NCI-H2029 treated with DMSO at 0.1 percent for 48 hours (cell line): ENCODE measurements around the gene DUSP5.
"Not testable (repeated sequence)": the region's sequence is repeated elsewhere in the genome, so short reads cannot be mapped to it uniquely, and the experiment has no call there.

Experiments
- DNase-seq: peaks from one replicate; lab custom pipeline; 2025; lab: John Stamatoyannopoulos, UW

The DUSP5 gene

DNA sequence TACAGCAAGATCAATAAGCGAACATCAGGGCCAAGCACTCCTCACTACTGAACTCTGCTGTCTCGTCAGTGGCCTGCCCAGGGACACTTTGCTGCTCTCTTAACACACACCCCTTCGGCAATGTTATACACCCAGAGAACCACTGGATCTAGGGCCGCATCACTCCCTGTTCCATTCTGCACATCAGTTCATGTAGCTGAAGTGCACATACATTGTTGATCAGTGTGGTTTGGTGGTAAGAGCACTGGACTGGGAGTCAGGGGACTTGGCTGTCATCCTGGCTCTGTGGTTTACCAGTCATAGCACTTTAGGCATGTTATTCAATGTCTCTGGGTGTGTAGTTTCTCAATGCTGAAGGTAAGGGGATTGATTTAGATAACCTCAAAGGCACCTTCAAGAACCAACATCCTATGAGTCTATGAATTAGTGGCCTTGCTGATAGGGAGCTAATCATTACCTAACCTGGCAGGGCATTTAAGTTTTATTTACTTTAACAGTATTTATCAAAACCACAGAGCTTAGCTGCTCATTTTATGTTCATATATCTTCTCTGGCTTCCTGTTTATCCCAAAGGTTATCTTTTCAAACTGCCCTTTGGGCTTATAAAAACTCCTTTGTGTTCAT lies 24.8 kb downstream of the DUSP5 start:
- DNase-seq = no peak

DNA sequence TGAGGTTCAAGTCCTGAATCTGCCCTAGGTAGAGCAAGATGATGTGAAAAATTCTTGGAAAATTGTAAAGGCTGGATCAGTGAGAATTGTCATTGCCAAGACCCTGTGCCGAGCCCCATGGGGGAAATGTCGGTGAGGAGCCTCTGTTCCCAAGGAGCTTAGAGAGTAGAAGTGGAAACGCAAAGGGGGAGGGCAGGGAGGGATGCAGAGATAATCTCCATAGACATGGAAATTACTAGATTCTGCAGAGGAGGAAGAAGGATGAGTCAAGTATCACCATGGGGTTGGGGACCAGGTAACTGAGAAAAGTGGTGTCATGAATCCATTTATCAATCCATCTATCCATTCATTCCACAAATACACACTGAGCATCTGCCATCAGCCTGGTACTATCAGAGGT lies 26.0 kb downstream of the DUSP5 start:
- no peak for DNase-seq

DNA sequence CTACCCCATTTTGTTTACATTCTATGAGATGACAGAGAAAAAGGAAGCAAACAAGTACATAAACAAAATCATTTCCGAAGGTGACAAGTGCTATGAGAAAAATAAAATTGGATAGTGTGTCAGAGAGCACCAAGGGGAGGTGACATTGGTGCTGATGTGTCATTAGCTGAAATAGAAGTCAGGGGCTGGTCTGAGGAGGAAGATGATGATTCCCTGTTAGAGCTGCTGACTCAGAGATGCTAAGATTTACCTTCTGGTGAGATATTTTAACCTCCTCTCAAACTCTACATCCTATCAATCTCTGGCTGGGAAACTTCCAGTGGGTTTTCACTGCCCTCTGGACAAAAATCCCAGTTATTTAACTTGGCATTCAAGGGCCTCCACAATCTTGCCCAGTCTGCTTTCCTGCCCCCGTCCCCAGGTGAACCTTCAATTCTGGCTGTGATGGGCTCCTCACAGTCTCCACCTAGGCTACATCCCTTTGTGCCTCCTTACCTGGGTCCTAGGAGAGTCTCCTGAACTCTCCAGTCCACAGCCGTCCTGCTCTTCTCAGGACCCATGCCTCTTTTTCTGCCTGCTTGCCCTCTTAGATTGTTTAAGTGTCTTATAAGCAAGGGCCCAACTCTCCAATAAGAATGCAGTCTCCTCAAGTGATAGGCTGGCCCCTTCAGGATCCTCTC lies 26.6 kb downstream of the DUSP5 start:
- no peak for DNase-seq

DNA sequence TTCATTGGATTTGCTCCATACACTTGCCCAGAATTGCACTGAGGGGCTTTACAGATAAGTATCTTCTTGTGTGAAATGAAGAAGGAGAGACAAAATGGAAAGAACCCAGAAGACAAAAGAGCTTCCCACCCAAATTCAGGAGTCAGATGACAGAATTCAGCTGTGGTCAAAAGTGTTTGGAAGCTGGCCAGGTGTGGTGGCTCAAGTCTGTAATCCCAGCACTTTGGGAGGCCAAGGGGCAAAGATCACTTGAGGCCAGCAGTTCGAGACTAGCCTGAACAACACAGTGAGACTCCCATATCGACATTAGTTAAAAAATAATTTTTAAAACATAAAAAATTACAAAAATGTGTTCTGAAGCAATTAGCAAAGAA lies 27.1 kb downstream of the DUSP5 start:
- DNase-seq = no peak

DNA sequence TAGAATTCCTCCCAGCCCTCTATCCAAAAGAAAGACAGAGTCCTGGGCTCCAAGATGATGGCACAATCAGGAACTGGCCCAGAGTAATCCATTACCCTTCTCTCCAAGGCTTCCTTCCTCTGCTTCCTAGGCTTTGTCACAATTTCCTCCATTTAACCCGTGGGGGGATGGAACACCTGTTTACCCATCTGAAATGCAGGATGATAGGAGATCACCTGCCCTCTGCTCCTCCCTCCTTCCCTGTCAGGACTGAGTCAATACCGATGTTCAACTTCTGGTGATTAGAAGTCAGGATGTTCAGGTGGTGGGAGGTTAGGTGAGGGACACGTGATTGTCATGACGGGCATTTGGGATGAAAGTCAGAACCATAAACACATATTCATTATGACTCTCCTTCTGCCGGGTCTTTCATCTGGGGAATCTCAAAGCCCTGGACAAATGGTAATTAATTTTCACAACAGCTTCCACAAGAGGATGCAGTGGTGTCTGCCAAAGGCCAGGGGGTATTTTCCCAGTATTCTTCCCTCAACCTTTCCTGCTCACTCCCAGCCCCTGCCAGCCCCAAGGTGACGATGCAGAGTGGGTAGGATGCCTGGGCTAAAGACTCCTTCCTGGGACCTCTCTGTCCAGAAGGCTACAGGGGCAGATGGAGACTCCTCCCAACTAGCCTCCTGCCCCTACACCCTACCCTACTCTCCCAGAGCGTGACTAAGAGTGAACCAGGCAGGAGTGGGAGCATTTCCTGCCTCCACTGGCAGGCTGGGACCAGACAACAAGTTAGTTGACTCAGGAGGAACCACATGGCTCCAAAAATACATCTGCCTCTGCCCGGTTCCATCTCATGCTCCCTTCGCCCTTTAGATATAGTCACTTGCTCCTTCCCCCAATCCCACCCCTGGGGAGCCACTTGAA lies 27.9 kb downstream of the DUSP5 start:
- DNase-seq = no peak

DNA sequence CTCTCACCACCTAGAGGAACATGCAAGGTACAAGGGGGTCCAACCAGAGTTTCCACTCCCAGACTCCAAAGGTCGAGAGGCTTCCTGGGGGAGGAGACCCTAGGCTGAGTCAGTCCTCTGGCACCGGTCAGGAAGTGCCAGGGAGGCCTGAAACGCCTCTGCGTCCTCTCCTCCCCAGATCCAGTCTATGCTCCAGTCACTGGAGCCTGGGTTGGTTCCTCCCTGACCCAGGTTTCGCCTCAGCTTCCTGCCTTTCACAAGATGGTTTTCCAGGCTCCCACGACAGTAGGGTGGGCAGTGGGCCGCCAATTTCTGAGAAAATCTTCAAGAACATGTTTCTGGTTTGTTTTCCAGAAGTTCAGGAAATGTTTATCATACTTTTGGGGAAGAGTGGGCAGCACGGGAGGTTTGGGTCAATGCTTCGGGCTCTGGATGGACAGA lies 30.0 kb downstream of the DUSP5 start:
- DNase-seq = no peak

DNA sequence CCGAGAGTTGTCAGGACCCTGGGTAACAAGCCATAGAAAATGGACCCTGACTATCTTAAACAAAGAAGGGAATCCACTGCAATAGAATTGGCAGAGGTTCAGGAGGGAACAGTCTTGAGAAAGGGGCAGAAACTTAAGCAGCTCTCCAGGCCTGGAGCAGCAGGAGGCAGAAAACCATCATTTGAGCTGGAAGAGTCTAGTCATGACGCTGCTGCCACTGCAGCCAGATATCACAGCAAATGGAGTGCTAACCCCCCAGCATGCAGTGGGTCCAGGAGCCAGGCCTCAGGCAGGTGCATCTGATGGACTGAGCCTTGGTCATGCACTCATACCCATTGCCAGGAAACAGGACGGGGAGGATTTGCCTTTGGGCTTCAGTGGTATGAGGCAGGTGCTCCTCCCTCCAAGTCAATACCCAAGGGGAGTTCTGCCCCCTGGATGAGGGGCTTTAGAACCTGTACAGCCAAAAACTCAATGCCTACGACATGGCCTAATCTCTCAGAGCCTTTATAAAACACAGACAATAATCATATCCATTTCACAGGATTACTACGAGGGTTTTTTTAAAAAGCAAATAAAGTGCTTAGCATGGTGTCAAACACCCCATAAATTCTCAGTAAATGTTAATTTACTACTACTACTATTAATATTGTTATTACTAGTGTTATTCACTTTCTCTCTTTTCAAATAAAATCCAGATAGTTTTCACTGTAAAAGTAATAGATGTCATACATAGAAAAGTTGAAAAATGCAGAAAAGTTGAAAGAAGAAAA lies 30.7 kb downstream of the DUSP5 start:
- no peak for DNase-seq

DNA sequence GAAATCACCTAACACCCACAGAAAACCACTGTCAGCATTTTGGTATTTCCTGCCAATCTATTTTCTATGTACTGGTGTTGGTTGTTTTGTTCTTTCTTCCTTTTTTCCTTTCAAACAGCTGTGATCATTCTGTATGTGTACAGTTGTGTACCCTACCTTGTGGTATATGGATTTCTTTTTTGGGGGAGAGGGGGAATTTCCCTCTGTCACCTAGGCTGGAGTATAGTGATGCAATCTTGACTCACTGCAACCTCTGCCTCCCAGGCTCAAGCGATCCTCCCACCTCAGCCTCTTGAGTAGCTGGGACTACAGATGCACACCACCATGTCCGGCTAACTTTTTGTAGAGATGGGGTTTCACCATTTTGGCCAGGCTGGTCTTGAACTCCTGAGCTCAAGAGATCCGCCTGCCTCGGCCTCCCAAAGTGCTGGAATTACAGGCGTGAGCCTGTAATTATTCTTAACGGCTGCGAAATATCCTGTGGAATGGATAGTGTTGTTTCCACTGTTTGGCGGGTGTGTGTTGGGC lies 31.4 kb downstream of the DUSP5 start:
- DNase-seq = not testable (repeated sequence)

DNA sequence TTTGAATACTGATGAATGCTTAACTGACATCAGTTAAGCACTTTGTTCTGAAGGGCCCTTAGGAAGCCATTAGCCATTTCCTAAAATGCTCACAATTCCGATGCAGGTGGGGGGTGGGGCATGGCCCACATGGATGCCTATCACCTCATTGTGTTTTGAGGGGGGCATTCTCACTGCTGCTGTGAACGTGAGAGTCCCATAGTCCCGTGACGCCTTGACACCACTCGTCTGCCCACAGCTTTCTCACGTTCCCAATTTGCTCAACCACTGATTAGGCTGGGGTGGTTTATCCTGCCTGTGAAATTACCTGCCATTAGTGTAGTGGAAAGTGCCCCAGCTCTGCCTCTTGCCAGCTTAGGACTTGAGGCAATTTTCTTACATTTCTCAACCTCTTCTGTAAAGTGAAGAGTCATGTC lies 31.9 kb downstream of the DUSP5 start:
- DNase-seq = no peak

DNA sequence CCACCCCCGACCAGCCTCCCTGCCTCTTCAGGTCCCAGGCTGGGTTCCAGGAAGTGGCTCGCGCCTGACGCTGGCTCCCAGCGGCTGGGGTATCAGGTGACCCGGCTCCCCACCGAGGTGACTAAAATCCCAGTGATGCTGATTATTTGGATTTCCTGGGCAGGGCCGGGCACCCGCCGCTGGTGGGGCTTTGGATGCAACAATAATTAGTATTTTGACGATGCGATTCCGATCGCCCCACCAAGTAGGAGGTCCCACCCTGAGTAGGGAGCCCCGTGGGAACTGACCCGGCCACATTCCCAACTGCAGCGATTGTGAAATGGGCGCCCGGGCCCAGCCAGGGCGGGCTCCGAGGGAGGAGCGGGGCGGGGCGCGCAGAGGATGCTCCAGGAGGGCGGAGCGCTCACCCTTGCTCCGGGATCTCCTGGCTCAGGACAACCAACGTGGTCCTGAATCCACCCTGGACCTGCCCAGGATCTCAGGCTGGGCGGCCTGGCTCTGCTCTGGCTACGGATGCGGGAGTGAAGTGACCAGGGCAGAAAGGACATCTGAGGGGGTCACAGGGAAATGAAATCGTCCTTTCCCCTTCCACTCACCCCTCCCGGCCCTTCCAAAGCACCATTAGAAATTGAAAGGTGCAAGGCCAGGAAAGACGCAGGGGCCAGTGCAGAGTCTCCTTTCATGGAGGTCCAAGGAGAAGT lies 32.6 kb downstream of the DUSP5 start:
- DNase-seq = no peak

DNA sequence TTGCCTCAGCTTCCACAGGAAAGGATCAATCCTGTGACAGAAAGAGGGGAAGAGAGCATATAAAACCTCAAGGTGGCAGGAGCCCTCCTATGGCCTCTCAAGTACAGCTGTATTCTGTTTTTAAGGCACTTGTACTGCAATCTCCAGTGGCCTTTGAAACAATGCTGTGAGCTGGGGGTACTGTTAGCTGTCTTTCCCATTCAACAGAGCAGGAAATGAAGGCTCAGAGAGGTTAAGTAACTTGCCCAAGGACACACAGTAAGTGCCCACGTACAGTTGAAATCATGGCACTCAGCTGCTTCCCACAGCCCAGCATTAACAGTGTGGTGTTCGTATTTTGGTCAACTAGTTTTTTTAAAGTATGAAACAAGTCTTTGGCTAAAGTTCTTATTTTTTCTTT lies 34.0 kb downstream of the DUSP5 start:
- DNase-seq = no peak

DNA sequence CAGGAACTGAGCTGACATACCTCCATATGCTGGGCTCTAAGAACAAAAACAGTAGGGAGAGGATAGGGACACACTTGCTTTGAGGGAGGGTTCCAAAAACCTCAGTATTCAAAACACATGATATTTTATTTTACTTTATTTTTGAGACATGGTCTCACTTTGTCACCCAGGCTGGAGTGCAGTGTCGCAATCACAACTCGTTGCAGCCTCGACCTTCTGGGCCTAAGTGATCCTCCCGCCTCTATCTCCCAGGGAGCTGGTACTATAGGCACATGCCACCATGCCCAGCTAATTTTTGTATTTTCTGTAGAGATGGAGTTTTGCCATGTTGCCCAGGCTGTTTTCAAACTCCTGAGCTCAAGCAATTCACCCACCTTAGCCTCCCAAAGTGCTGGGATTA lies 34.9 kb downstream of the DUSP5 start:
- DNase-seq = not testable (repeated sequence)

DNA sequence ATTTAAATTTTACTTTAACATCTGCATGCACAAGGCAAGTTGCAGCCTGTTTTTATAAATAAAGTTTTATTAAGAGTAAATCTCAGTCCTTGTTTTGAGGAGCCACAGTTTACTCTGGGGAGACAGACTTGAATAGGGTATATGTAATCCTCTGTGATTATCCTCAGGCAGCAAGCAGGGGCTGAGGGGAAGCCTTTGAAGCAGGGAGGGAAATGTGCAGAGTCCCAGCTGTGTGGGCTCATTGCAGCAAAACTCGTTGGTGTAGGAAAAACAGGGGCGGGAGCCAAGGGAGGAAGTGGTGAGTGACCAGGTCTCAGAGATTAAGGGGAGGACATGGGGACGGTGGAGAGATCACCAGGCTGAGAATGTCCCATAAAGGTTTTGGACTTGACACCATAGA lies 35.4 kb downstream of the DUSP5 start:
- no peak for DNase-seq

DNA sequence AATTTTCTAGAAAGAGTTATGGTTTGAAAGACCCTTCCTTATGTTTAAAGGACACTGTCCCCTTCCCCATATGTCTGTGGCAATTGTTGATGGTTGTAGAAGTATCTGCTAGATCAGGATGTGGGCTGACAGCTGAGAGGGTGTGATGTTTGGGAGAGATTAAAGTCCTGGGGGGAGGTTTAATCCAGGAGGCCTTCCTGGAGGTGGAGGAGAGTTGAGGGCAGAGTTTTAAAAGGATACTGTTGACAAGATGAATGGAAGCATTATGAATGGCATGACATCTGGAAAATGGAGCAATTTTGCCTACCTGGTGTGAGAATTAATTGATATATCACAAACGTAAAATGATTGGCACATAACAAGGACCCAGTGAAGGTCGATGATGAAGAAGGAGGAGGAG lies 36.9 kb downstream of the DUSP5 start:
- DNase-seq = no peak

DNA sequence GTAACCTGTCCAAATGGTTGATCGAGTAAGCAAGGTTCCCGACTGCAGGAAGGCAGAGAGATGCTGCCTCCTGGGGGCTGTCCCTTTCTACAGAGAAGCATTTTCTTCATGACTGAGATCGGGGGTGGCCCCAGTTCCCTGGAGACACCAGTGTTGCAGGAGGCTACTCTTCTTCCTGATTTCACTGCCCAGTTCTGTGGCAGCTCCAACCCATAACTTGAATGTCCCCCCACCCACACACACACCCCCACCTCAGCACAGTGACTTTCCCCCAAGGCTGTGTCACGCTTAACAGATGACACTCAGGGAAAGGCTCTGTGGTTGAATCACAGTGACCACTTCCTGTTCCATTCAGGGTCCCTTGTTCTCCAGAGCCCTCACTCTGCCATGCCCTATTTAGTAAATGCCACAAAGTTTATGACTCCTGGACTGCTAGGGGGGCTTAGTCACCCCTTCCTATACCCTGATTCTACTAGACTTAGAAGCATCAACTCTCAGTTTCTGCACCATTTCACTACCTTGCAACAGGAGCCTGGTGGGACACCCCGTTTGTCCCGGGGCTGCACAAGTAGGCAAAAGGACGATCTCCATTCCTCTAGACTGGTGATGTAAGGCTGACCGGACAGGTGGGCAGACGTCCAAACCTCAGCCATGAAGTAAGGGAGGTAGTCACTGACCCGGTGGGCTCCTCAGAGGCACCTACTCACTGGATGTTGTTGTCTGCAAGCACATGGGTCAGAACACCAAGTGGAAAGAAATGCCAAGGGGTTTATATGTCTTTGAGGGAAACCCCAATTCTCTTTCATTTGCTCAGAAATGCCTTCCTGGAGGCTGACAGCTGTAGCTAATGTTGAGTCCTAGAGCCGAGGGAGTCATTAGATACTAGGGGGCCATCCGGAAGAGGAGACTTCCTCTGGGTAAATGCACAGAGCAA lies 38.5 kb downstream of the DUSP5 start:
- DNase-seq = no peak

DNA sequence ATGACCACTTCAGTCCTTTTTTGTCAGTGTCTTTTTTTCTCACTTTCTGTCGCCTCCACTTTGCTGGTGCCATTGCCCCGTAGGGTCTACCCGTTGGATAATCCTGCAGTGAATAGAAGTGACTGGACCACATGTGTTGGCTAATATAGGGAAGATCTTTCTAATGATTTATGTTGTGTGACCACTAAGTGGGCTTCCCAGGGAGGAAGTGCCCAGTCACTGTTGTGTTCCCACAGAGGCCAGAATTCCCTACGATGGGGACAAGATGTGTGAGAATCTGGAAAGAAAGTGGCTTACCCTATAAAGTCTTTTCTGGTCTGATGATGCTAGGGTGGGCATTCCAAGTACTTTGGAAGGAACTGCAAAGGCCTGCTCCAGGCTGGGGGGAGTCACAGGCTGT lies 41.4 kb downstream of the DUSP5 start:
- no peak for DNase-seq

DNA sequence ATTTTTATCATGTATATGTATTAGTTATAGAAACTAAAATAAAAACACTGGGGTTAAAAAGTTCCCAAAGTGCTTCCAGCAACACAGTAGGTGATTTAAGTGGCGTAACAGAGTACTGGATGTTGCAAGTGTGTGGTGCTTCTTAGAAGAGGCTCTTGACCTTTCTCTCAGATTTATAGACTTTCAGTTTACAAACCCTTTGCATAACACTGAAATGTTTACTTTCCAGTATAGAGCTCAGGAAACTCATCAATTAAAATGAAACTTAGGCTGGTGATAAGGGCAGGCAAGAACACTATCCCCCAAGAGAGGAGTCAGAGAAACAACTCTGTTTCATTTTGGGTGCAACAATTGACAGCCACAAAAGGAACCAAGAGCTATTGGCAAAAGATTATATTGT lies 42.3 kb downstream of the DUSP5 start:
- DNase-seq = peak; percentile 16

DNA sequence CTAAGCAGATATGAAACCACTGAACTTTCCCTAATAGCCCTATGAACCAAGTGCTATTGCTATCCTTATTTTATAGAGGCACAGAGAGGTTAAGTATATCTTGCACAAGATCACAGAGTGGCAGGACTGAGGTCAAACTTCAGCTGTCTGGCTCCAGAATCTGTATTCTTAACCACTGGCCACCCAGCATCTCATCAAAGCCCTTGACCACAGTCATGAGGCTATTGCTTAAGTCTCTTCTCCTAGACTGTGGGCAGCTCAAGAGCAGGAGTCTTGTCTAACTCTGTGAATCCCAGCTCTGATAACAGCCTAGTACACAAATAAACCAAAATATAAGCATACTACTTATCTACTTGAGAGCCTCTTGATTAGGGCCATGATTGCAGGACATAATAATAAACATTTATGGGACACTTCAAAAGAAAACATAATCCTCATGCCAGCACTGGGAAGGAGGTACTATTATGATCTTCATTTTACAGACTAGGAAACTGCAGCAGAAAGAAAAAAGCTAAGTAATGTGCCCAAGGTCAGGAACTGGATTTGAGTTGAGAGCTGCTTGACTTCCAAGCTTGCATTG lies 47.3 kb downstream of the DUSP5 start:
- no peak for DNase-seq

DNA sequence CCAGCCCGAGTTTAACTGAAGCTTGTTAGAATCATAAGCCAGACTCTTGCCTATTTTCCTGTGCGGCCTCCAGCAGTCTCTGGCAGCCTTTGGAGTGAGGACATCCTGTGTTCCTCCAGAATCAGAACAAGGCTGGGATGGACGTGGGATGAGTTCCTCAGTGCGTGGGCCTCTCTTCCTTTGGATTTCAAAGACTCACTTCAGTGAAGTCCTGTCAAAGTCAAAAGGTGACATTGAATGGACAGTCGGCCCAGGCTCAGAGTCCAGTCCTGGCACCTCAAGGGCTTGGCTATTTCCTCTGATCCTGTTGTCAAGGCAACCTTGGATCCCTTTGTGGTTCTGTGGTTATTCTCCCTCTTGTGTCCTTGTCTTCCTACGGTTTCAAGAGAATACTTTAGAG lies 48.4 kb downstream of the DUSP5 start:
- DNase-seq = no peak
